ENCODE results near the gene CYP24A1.

The CYP24A1 gene

DNA sequence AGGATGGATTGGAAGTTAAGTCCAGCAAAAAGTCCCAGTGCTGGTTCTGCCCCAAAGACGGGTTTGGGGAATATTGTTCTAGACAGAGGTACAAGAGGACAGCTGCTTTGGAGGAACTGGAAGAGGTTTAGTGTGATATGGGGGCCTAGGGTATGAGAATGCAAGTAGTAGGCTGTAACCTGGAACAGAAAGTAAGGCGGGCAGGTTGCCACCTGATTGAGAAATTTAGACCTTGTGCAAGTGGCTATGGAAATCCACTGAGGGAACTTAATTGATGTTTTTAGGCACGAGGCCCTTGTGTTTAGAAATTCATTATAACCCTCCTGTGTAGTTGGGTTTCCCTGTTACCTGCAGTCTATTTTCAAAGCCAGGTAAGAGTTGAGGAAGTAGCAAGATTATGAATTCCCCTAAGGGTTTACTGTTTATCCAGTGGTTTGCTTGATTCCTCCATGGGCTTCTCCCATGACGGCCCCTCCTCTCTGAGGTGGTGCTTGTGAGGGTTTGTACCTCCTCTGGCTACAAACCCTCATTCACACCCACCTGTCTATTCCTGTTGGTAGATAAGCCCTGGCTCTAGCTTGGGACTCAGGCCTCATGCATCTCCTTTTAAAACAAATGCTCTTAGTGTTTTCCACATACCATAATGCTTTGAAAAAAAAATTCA lies 61.4 kb downstream of the CYP24A1 start:
- Histone ChIP-seq H3F3A (ENCODE audit: insufficient read depth, low read length) (no peaks in the 10 kb centered on the region), H3K4me3 (ENCODE audit: low read depth, low read length, poor library complexity, severe bottlenecking) (no peak overlapping the region), H3K9me3 (ENCODE audit: low read length) (no peaks in the 10 kb centered on the region), H3K27me3 (ENCODE audit: insufficient read depth, low read length) (peaks cover 4% of the 10 kb centered on the region; the same call in 1 of the 2 replicates), H3K9ac (ENCODE audit: low read length) (no peak overlapping the region), H3K27ac (ENCODE audit: low read depth, low read length, poor library complexity, severe bottlenecking) (no peak overlapping the region), H3K9me2 (ENCODE audit: low read depth, low read length) (no peaks in the 10 kb centered on the region), H3K4me2 (ENCODE audit: low read length) (no peak overlapping the region), H3K79me2 (ENCODE audit: insufficient read depth, low read length) (no peaks in the 10 kb centered on the region), H3K36me3 (ENCODE audit: insufficient read depth, low read length) (no peaks in the 10 kb centered on the region), H3K4me1 (ENCODE audit: insufficient read depth, low read length, severe bottlenecking) (no peaks in the 10 kb centered on the region), H2AFZ (ENCODE audit: low read length) (no peak overlapping the region), H4K20me1 (ENCODE audit: insufficient read depth, low read length) (no peaks in the 10 kb centered on the region)
- TF ChIP-seq EZH2 (IDR thresholded peaks at IDR 0.05; ENCODE audit: borderline replicate concordance, low read length) = no peak
- TF ChIP-seq, protein P1, sequence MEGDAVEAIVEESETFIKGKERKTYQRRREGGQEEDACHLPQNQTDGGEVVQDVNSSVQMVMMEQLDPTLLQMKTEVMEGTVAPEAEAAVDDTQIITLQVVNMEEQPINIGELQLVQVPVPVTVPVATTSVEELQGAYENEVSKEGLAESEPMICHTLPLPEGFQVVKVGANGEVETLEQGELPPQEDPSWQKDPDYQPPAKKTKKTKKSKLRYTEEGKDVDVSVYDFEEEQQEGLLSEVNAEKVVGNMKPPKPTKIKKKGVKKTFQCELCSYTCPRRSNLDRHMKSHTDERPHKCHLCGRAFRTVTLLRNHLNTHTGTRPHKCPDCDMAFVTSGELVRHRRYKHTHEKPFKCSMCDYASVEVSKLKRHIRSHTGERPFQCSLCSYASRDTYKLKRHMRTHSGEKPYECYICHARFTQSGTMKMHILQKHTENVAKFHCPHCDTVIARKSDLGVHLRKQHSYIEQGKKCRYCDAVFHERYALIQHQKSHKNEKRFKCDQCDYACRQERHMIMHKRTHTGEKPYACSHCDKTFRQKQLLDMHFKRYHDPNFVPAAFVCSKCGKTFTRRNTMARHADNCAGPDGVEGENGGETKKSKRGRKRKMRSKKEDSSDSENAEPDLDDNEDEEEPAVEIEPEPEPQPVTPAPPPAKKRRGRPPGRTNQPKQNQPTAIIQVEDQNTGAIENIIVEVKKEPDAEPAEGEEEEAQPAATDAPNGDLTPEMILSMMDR (IDR thresholded peaks at IDR 0.05; ENCODE audit: low read length) = no peak

DNA sequence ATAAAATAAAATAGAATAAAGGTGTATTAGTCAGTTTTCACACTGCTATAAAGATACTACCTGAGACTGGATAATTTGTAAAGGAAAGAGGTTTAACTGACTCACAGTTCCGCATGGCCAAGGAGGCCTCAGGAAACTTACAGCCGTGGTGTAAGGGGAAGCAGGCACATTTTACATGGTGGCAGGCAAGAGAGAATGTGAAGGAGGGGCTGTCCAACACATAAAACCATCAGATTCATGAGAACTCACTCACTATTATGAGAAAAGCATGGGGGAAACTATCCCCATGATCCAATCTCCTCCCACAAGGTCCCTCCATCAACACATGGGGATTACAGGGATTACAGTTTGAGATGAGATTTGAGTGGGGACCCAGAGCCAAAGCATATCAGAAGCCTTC lies 62.3 kb downstream of the CYP24A1 start:
- H3K36me3 ChIP-seq (ENCODE audit: insufficient read depth, low read length) = no peaks in the 10 kb centered on the region
- TF ChIP-seq, protein P1 (IDR thresholded peaks at IDR 0.05; ENCODE audit: low read length) = no peak
- no peak for TF ChIP-seq EZH2 (IDR thresholded peaks at IDR 0.05; ENCODE audit: borderline replicate concordance, low read length)
- H3K9me3 ChIP-seq (ENCODE audit: low read length) = no peaks in the 10 kb centered on the region
- no peaks in the 10 kb centered on the region for H3K79me2 ChIP-seq (ENCODE audit: insufficient read depth, low read length)
- H3F3A ChIP-seq (ENCODE audit: insufficient read depth, low read length) = no peaks in the 10 kb centered on the region
- H4K20me1 ChIP-seq (ENCODE audit: insufficient read depth, low read length) = no peaks in the 10 kb centered on the region
- H3K4me2 ChIP-seq (ENCODE audit: low read length) = no peak overlapping the region
- H3K9me2 ChIP-seq (ENCODE audit: low read depth, low read length) = no peaks in the 10 kb centered on the region
- H3K4me3 ChIP-seq (ENCODE audit: low read depth, low read length, poor library complexity, severe bottlenecking) = no peak overlapping the region
- H3K27me3 ChIP-seq (ENCODE audit: insufficient read depth, low read length) = peaks cover 4% of the 10 kb centered on the region; the same call in 1 of the 2 replicates
- no peak overlapping the region for H3K27ac ChIP-seq (ENCODE audit: low read depth, low read length, poor library complexity, severe bottlenecking)
- no peak overlapping the region for H3K9ac ChIP-seq (ENCODE audit: low read length)
- H3K4me1 ChIP-seq (ENCODE audit: insufficient read depth, low read length, severe bottlenecking) = no peaks in the 10 kb centered on the region
- H2AFZ ChIP-seq (ENCODE audit: low read length) = no peak overlapping the region

DNA sequence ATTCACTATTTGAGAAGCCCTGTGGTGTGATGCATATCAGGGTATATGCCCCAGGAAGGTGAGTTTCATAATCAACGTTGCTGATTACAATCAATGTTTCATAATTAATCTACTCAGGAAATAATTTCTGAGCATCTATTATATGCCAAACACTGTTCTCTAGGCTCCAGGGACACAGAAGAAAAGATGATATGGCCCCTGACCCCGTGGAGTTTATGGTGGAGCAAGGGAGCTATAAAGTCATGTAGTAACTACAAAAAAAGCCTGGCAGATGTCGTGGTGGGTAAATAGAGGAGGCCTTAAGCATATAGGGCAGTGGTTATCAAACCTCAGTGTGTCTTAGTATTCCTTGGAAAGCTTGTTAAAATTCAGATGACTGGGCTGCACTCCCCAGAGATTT lies 63.3 kb downstream of the CYP24A1 start:
- H3K36me3 ChIP-seq (ENCODE audit: insufficient read depth, low read length) = no peaks in the 10 kb centered on the region
- H3K27ac ChIP-seq (ENCODE audit: low read depth, low read length, poor library complexity, severe bottlenecking) = no peak overlapping the region
- H3K9ac ChIP-seq (ENCODE audit: low read length) = no peak overlapping the region
- no peak overlapping the region for H2AFZ ChIP-seq (ENCODE audit: low read length)
- no peaks in the 10 kb centered on the region for H4K20me1 ChIP-seq (ENCODE audit: insufficient read depth, low read length)
- H3K4me1 ChIP-seq (ENCODE audit: insufficient read depth, low read length, severe bottlenecking) = no peaks in the 10 kb centered on the region
- TF ChIP-seq EZH2 (IDR thresholded peaks at IDR 0.05; ENCODE audit: borderline replicate concordance, low read length) = no peak
- no peak overlapping the region for H3K4me3 ChIP-seq (ENCODE audit: low read depth, low read length, poor library complexity, severe bottlenecking)
- H3K9me2 ChIP-seq (ENCODE audit: low read depth, low read length) = no peaks in the 10 kb centered on the region
- H3K9me3 ChIP-seq (ENCODE audit: low read length) = no peaks in the 10 kb centered on the region
- H3K4me2 ChIP-seq (ENCODE audit: low read length) = no peak overlapping the region
- no peaks in the 10 kb centered on the region for H3K79me2 ChIP-seq (ENCODE audit: insufficient read depth, low read length)
- peaks cover 4% of the 10 kb centered on the region; the same call in 1 of the 2 replicates for H3K27me3 ChIP-seq (ENCODE audit: insufficient read depth, low read length)
- no peaks in the 10 kb centered on the region for H3F3A ChIP-seq (ENCODE audit: insufficient read depth, low read length)

DNA sequence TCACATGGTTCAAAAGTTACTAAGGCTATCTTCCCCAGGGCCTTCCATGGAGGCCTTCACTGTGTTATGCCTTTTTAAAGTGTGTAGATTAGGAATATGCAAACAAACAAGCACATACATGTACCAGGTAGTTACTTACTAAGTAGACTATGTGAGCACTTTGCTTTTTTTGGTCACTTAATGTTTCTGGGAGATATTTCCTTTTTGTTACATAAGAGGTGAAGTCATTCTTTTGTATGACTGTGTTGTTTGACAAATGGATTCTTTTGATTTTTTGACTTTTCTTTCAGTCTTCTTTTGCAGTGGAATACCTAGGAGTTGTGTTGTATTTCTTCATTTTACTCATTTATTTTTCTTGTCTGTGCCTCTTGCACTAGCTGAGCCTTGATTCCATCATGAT lies 63.7 kb downstream of the CYP24A1 start:
- Histone ChIP-seq H3K9me3 (ENCODE audit: low read length) (no peaks in the 10 kb centered on the region), H3F3A (ENCODE audit: insufficient read depth, low read length) (no peaks in the 10 kb centered on the region), H3K9ac (ENCODE audit: low read length) (no peak overlapping the region), H3K4me2 (ENCODE audit: low read length) (no peak overlapping the region), H3K27ac (ENCODE audit: low read depth, low read length, poor library complexity, severe bottlenecking) (no peak overlapping the region), H3K79me2 (ENCODE audit: insufficient read depth, low read length) (no peaks in the 10 kb centered on the region), H3K4me1 (ENCODE audit: insufficient read depth, low read length, severe bottlenecking) (no peaks in the 10 kb centered on the region), H4K20me1 (ENCODE audit: insufficient read depth, low read length) (no peaks in the 10 kb centered on the region), H3K27me3 (ENCODE audit: insufficient read depth, low read length) (peaks cover 4% of the 10 kb centered on the region; the same call in 1 of the 2 replicates), H3K36me3 (ENCODE audit: insufficient read depth, low read length) (no peaks in the 10 kb centered on the region), H2AFZ (ENCODE audit: low read length) (no peak overlapping the region), H3K9me2 (ENCODE audit: low read depth, low read length) (no peaks in the 10 kb centered on the region), H3K4me3 (ENCODE audit: low read depth, low read length, poor library complexity, severe bottlenecking) (no peak overlapping the region)
- TF ChIP-seq, protein P1 (IDR thresholded peaks at IDR 0.05; ENCODE audit: low read length) = no peak
- TF ChIP-seq EZH2 (IDR thresholded peaks at IDR 0.05; ENCODE audit: borderline replicate concordance, low read length) = no peak
